BLaER1 treated with 17β-estradiol and CSF1 and Interleukin-3, amounts not matched to agents 10 nM and 100 nM (cell line): ENCODE results near the gene ITGAL.

Experiments
- H3K27ac ChIP-seq, 11 experiments: shearing (Covaris generic); formaldehyde crosslinking; 2 replicates each; pipeline ENCODE4 v1.8.1; 2022
- H3K27me3 ChIP-seq, 11 experiments: shearing (Covaris generic); formaldehyde crosslinking; 2 replicates each; pipeline ENCODE4 v1.8.1; 2022
- H3K36me3 ChIP-seq, 11 experiments: shearing (Covaris generic); formaldehyde crosslinking; 2 replicates each; pipeline ENCODE4 v1.8.1; 2022
- H3K4me1 ChIP-seq, 10 experiments: shearing (Covaris generic); formaldehyde crosslinking; 2 replicates each; pipeline ENCODE4 v1.8.1; 2022
- H3K4me2 ChIP-seq, 11 experiments: shearing (Covaris generic); formaldehyde crosslinking; 2 replicates each; pipeline ENCODE4 v1.8.1; 2022
- H3K4me3 ChIP-seq, 10 experiments: shearing (Covaris generic); formaldehyde crosslinking; 2 replicates each; pipeline ENCODE4 v1.8.1; 2022
- H3K9ac ChIP-seq, 11 experiments: shearing (Covaris generic); formaldehyde crosslinking; 2 replicates each; pipeline ENCODE4 v1.8.1; 2022
- H3K9me3 ChIP-seq, 11 experiments: shearing (Covaris generic); formaldehyde crosslinking; replicated peaks in 1 of 11; 2 replicates each; pipeline ENCODE4 v1.8.1; 2022
- H4K20me1 ChIP-seq, 11 experiments: shearing (Covaris generic); formaldehyde crosslinking; 2 replicates each; pipeline ENCODE4 v1.8.1; 2022
- Cebpa-rat ChIP-seq, 11 experiments: shearing (Covaris generic); IDR thresholded peaks; 2 replicates each; pipeline ENCODE4 v1.8.1; 2022

ITGAL gene

DNA sequence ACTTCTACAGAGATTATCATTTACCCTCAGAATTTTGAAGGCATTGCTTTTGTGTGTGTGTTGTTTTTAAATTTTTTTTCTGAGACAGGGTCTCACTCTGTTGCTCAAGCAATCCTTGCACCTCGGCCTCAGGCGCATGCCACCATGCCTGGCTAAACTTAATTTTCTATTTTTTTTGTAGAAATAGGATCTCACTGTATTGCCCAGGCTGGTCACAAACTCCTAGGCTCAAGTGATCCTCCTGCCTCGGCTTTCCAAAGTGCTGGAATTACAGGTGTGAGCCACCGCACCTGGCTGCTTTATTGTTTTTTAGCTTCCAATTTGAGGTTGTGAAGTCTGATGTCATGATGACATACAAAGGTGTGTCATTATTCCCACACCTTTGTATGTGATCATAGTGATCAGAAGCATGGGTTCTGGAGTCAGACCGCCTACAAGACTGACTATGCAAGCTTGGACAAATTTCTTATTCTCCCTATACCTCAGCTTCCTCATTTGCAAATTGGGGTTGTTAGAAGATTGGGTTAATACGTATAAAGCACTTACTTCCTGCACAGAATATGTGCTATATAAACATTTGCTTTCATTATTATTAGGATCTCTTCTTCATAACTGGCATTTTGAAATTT, 32.7 kb upstream of the ITGAL start:
- TF ChIP-seq Cebpa-rat (IDR thresholded peaks at IDR 0.05) = no peak
- H3K27ac ChIP-seq = no peak overlapping the region
- peaks cover 3 to 23% (median 15%) of the 10 kb centered on the region in 11 experiments; a peak in 12 of 22 replicates for H4K20me1 ChIP-seq
- H3K4me2 ChIP-seq = peak overlapping the region in 5 of 11 experiments; percentile 9 to 72 (median 10); a peak in 6 of 22 replicates
- no peak overlapping the region for H3K9ac ChIP-seq
- peaks cover 20 to 26% (median 23%) of the 10 kb centered on the region in 11 experiments for H3K36me3 ChIP-seq
- H3K9me3 ChIP-seq = peaks cover 9 to 23% (median 17%) of the 10 kb centered on the region in 11 experiments; a peak in 18 of 22 replicates
- no peak overlapping the region for H3K4me3 ChIP-seq
- H3K27me3 ChIP-seq = no peaks in the 10 kb centered on the region
- H3K4me1 ChIP-seq = peaks cover 13 to 43% (median 22%) of the 10 kb centered on the region in 10 experiments

DNA sequence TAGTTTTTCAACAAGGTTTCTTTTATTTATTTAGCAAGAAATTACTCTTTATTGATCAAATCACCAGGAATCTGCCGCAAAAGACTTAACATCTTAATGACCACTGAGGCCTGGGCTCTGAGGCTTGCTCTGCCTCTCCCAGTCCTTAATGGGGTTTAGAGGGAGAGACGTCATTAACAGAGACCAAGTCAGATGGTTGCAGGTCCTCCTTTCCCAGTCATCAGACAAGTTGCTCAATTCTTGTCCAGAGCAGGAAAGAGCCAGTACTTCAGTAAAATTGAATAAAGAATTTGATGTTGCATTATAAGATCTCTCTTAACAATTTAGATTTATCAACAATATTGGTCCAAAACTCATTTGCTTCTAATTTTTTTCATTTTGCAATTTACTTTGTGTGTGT, 28.9 kb upstream of the ITGAL start:
- peaks cover 3 to 27% (median 15%) of the 10 kb centered on the region in 11 experiments; a peak in 12 of 22 replicates for H4K20me1 ChIP-seq
- peaks cover 20 to 27% (median 24%) of the 10 kb centered on the region in 11 experiments for H3K36me3 ChIP-seq
- no peak overlapping the region for H3K9ac ChIP-seq
- H3K27me3 ChIP-seq = no peaks in the 10 kb centered on the region
- H3K4me1 ChIP-seq = peaks cover 22 to 56% (median 31%) of the 10 kb centered on the region in 10 experiments
- no peak for TF ChIP-seq Cebpa-rat (IDR thresholded peaks at IDR 0.05)
- H3K4me2 ChIP-seq = peak overlapping the region; percentile 89 to 99 (median 97)
- H3K4me3 ChIP-seq = peak overlapping the region in 8 of 10 experiments; percentile 75 to 89 (median 88); a peak in 12 of 20 replicates
- peaks cover 10 to 30% (median 18%) of the 10 kb centered on the region in 11 experiments; a peak in 19 of 22 replicates for H3K9me3 ChIP-seq
- no peak overlapping the region for H3K27ac ChIP-seq

DNA sequence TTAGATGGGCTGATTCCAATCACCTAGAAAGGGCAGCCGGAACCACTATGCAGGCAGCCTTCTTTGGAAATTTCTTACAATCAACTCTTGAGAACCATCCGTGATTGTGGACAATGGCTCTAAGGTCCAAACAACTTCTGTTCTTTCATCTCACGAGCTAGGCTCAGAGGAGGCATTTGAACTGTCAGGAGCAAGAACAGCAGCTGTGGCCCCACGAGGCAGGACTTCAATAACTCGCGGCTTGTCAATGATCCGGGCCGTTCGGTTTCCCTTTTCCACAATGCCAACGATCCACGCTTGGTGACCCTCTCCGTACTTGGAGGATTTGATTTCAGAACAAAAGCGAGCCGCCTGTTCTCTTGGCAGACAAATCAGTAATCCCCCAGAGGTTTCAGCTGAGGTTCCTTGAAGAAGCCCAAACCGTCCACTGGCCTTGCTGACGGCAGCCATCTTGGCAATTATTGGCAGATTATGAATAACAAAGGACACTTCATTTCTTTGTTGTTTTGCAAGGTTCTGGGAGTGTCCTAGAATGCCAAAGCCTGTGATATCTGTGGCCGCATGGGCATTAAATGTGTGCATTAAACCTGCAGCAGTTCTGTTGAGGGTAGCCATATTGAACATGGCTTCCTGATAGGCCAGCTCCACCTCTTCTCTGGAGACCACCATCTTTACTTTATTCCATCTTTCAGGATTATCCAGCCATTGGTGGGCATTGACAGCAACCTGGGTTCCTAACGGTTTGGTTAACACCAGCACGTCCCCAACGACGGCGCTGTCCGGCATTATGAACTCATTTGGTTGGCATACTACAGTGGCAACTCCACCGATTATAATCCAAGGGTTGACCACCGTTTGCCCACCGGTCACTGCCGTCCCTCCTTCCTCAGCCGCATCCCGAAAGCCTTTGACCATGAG, 28.1 kb upstream of the ITGAL start:
- peaks cover 22 to 50% (median 31%) of the 10 kb centered on the region in 10 experiments for H3K4me1 ChIP-seq
- H3K36me3 ChIP-seq = peaks cover 20 to 27% (median 24%) of the 10 kb centered on the region in 11 experiments
- TF ChIP-seq Cebpa-rat (IDR thresholded peaks at IDR 0.05) = no peak
- peak overlapping the region; percentile 89 to 99 (median 97) for H3K4me2 ChIP-seq
- H4K20me1 ChIP-seq = peaks cover 3 to 27% (median 15%) of the 10 kb centered on the region in 11 experiments; a peak in 12 of 22 replicates
- no peaks in the 10 kb centered on the region for H3K27me3 ChIP-seq
- peak overlapping the region; percentile 92 to 98 (median 96) for H3K27ac ChIP-seq
- peak overlapping the region; percentile 75 to 89 (median 86) for H3K4me3 ChIP-seq
- peak overlapping the region; percentile 89 to 99 (median 96) for H3K9ac ChIP-seq
- H3K9me3 ChIP-seq = peaks cover 10 to 30% (median 18%) of the 10 kb centered on the region in 11 experiments; a peak in 19 of 22 replicates

DNA sequence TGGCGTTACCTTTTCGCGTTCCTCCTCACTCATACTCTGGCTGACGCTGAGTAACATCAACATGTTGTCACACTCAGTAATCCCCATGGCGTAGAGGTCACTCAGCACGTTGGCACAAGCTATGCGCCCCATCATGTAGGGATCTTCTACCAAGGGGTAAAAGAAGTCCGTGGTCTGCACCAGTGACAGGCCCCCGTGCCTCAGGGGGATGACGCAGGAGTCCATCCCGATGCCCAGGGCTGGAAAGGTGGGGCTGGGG, 27.5 kb upstream of the ITGAL start:
- H3K27ac ChIP-seq = peak overlapping the region; percentile 92 to 98 (median 96)

DNA sequence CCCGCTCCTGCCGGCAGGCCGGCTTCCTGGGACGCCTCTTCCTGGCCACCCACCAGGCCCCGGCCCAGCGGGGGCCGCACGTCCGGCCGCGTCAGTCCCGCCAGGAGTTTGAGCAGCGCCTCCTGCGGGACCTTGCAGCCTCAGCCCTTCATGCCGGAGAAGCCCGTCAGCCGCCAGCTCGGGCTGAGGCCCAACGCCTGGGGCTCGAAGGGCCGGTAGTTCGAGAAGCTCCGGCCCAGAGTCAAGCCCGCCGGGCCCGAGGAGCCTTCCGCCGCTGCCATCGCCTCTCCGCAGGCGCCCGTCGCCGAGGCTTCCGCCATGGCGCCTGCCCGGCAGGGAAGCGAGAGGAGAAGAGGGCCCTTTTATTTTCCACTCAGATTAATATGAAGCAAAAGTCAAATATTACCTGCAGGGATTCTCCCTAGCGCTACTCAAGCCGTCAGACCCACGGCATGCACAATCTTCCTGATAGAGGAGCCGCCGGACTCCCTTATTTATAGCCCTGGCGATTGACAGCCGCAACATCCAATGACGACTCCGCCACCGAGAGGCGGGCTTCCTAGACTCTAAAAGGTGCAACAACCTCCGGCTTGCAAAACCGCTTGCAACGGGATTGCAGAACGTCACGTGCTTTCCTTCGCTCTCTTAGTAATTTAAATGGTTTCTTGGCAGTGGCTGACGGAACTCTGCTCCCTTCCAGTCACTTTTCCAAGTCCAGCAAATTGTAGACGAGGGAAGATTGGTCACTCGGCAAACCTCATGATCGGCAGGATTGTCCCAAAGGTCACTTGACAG, 26.9 kb upstream of the ITGAL start, which contains the start of gene SEPHS2:
TSS of gene SEPHS2 (minus strand) at position 467 of the 795 bp plus-strand sequence. CDS start at position 320, 147 bp downstream.
- Histone ChIP-seq H3K9ac (peak within 1 kb of the TSS; percentile 89 to 99 (median 96)), H4K20me1 (peaks cover 3 to 27% (median 15%) of the 10 kb centered on the region in 11 experiments; a peak in 12 of 22 replicates), H3K4me2 (peak within 1 kb of the TSS; percentile 89 to 99 (median 97)), H3K27me3 (no peaks in the 10 kb centered on the region), H3K4me3 (peak within 1 kb of the TSS; percentile 75 to 89 (median 86)), H3K27ac (peak within 1 kb of the TSS; percentile 92 to 98 (median 96)), H3K9me3 (peaks cover 10 to 30% (median 18%) of the 10 kb centered on the region in 11 experiments; a peak in 19 of 22 replicates), H3K36me3 (peaks cover 20 to 27% (median 24%) of the 10 kb centered on the region in 11 experiments), H3K4me1 (peaks cover 22 to 46% (median 28%) of the 10 kb centered on the region in 10 experiments)
- peak; percentile 90 to 99 (median 95); a peak in 20 of 22 replicates for TF ChIP-seq Cebpa-rat (IDR thresholded peaks at IDR 0.05)

More for the DNA sequence above, 27.5 kb upstream of the ITGAL start:
- peaks cover 20 to 27% (median 24%) of the 10 kb centered on the region in 11 experiments for H3K36me3 ChIP-seq
- peak overlapping the region; percentile 75 to 89 (median 86) for H3K4me3 ChIP-seq
- peak overlapping the region; percentile 89 to 99 (median 96) for H3K9ac ChIP-seq
- H3K27me3 ChIP-seq = no peaks in the 10 kb centered on the region
- peak overlapping the region; percentile 89 to 99 (median 97) for H3K4me2 ChIP-seq
- H4K20me1 ChIP-seq = peaks cover 3 to 27% (median 15%) of the 10 kb centered on the region in 11 experiments; a peak in 12 of 22 replicates
- no peak for TF ChIP-seq Cebpa-rat (IDR thresholded peaks at IDR 0.05)
- H3K9me3 ChIP-seq = peaks cover 10 to 30% (median 18%) of the 10 kb centered on the region in 11 experiments; a peak in 19 of 22 replicates
- peaks cover 22 to 46% (median 27%) of the 10 kb centered on the region in 10 experiments for H3K4me1 ChIP-seq

DNA sequence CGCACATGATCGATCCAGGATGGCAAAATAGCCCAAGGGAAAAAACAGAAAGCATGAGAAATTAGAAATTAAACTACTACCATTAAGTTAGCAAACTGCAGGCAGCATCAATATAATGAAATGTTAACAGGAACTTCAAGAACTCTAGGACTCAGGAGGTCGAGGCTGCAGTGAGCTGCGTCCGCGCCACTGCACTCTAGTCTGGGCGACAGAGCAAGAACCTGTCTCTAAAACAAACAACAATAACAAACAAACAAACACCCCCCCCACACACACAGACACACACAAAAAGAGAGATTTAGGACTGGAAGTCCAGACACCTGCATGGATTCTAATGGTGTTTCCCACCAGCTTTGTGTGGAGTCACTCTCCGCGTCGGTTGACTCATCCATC, 26.3 kb upstream of the ITGAL start:
- TF ChIP-seq Cebpa-rat (IDR thresholded peaks at IDR 0.05) = no peak
- Histone ChIP-seq H3K36me3 (peaks cover 20 to 27% (median 24%) of the 10 kb centered on the region in 11 experiments), H3K27me3 (no peaks in the 10 kb centered on the region), H3K4me3 (peak overlapping the region; percentile 75 to 89 (median 86); a peak in 19 of 20 replicates), H3K27ac (peak overlapping the region; percentile 92 to 98 (median 96); a peak in 21 of 22 replicates), H3K4me1 (peaks cover 22 to 49% (median 32%) of the 10 kb centered on the region in 10 experiments), H3K9me3 (peaks cover 10 to 30% (median 18%) of the 10 kb centered on the region in 11 experiments; a peak in 19 of 22 replicates), H4K20me1 (peaks cover 3 to 27% (median 15%) of the 10 kb centered on the region in 11 experiments; a peak in 12 of 22 replicates), H3K4me2 (peak overlapping the region; percentile 89 to 99 (median 97)), H3K9ac (peak overlapping the region; percentile 57 to 99 (median 96); a peak in 20 of 22 replicates)

DNA sequence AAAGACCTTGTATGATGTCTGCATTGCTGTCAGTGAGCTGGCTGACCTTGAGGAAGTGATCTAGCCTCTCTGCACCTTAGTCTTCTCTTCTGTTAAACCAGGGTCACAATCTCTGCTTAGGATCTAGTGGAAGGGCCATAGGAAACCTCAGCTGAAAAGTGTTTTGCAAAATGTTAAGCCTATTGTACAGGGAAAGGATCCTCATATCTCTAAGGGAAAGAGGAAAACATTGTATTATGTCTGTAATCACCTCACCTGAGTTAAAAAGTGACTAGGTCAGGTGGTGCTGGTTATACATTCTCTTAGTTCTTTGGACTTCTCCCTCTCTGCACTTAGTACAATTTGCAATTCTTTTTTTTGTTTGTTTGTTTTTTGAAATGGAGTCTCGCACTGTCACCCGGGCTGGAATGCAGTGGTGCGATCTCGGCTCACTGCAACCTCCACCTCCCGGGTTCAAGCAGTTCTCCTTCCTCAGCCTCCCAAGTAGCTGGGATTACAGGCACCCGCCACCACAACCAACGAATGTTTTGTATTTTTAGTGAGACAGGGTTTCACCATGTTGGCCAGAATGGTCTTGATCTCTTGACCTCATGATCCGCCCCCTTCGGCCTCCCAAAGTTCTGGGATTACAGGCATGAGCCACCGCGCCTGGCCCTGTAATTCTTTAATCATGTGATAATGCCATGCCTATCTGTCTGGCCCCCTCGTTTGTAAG, 24.9 kb upstream of the ITGAL start:
- Histone ChIP-seq H3K36me3 (peaks cover 20 to 24% (median 22%) of the 10 kb centered on the region in 11 experiments), H4K20me1 (peaks cover 3 to 26% (median 15%) of the 10 kb centered on the region in 11 experiments; a peak in 12 of 22 replicates), H3K9ac (no peak overlapping the region), H3K4me1 (peaks cover 22 to 51% (median 32%) of the 10 kb centered on the region in 10 experiments), H3K27me3 (no peaks in the 10 kb centered on the region), H3K27ac (no peak overlapping the region), H3K4me3 (no peak overlapping the region), H3K9me3 (peaks cover 10 to 29% (median 18%) of the 10 kb centered on the region in 11 experiments; a peak in 19 of 22 replicates), H3K4me2 (no peak overlapping the region)
- no peak for TF ChIP-seq Cebpa-rat (IDR thresholded peaks at IDR 0.05)
